OCI-LY7 (cell line): ENCODE results near the gene SERTAD2.

Source experiments
- EZH2phosphoT487 ChIP-seq: fragments of 200-600 bp; sonication (generic); IDR thresholded peaks from 2 replicates; pipeline ENCODE4 v1.6.1; 2018; ENCODE audit warnings: low read depth, borderline replicate concordance, mild to moderate bottlenecking, mixed run types, antibody characterized with exemption, low read length, moderate library complexity, mixed read lengths
- TF ChIP-seq, protein P1 (sequence below): fragments of 200-600 bp; sonication (generic); conservative IDR thresholded peaks from 2 replicates; pipeline ENCODE4 v1.5.1; 2014; ENCODE audit warnings: mild to moderate bottlenecking, antibody characterized with exemption, low read length, moderate library complexity, mixed read lengths

DNA sequence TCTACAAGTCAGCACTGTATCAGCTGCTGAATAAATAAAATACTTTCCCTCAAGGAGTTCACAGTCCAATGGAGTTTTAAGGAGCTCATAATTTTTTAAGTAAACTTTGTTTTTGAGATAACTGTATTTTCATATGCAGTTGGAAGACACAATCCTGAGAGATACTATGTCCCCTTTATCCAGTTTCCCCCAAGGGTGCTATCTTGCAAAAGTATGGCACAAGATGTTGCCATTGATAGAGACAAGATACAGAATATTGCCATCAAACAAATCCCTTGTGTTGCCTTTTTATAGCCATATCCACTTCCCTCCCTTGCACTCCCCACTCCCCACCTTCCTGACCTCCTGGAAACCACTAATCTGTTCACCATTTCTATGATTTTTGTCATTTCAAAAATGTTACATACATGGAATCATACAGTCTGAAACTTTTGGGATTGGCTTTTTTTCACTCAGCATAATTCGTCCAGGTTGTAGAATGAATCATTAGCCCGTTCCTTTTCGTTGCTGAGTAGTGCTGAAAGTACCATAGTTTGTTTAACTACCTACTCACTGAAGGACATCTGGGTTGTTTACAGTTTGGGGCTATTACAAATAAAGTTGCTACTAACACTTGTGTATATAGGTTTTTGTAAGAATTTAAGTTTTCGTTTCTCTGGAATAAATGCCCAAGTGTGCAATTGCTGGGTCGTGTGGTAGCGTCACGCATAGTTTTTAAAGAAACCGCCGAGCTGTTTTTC lies 30.2 kb upstream of the SERTAD2 start:
- TF ChIP-seq, protein P1, sequence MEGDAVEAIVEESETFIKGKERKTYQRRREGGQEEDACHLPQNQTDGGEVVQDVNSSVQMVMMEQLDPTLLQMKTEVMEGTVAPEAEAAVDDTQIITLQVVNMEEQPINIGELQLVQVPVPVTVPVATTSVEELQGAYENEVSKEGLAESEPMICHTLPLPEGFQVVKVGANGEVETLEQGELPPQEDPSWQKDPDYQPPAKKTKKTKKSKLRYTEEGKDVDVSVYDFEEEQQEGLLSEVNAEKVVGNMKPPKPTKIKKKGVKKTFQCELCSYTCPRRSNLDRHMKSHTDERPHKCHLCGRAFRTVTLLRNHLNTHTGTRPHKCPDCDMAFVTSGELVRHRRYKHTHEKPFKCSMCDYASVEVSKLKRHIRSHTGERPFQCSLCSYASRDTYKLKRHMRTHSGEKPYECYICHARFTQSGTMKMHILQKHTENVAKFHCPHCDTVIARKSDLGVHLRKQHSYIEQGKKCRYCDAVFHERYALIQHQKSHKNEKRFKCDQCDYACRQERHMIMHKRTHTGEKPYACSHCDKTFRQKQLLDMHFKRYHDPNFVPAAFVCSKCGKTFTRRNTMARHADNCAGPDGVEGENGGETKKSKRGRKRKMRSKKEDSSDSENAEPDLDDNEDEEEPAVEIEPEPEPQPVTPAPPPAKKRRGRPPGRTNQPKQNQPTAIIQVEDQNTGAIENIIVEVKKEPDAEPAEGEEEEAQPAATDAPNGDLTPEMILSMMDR, result no peak
- no peak for TF ChIP-seq EZH2phosphoT487
